ENCODE data around the gene RNF141.

DNA sequence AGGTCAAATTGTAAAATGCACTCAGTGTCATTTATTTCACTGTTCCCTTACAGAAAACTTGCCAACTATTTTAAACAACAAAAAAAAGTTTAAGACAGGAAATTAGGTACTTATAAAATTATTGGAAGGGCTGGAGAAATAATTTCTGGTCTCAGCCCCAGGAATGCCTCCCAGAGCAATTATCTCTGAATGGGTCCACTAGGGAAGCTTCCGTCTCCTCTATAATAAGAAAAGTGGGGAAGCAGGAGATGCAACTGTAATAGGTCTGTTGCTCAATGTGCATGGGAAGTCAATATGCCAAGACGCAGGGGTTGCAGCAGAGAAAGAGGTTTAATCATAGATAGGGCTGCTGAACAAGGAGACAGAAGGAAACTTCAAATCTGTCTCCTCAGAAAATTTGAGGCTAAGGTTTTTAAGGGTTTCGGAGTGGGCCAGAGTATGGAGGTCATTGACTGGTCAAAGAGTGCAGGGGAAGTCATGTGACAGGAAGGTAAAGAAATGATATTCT, 10.9 kb upstream of the RNF141 start:
- TF ChIP-seq, protein P1, sequence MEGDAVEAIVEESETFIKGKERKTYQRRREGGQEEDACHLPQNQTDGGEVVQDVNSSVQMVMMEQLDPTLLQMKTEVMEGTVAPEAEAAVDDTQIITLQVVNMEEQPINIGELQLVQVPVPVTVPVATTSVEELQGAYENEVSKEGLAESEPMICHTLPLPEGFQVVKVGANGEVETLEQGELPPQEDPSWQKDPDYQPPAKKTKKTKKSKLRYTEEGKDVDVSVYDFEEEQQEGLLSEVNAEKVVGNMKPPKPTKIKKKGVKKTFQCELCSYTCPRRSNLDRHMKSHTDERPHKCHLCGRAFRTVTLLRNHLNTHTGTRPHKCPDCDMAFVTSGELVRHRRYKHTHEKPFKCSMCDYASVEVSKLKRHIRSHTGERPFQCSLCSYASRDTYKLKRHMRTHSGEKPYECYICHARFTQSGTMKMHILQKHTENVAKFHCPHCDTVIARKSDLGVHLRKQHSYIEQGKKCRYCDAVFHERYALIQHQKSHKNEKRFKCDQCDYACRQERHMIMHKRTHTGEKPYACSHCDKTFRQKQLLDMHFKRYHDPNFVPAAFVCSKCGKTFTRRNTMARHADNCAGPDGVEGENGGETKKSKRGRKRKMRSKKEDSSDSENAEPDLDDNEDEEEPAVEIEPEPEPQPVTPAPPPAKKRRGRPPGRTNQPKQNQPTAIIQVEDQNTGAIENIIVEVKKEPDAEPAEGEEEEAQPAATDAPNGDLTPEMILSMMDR (IDR thresholded peaks at IDR 0.05): no peak
- TF ChIP-seq ZFX (IDR thresholded peaks at IDR 0.05; ENCODE audit: borderline replicate concordance): no peak
